HepG2 (cell line): ENCODE data around the gene NCOA5. TPM values are rescaled to one million over a fixed set of nuclear protein-coding genes. Genes with fewer than 3 reads are reported as not detected.

ENCODE experiments used
- ATF7 ChIP-seq, 2 experiments: fragments of 450-650 bp in 1 of 2; sonication (generic) in 1 of 2; formaldehyde crosslinking in 1 of 2; IDR thresholded peaks; 2 replicates each; pipeline versions ENCODE4 v1.4.0 to v1.6.1; 2016 to 2020; ENCODE audit warnings: antibody characterized with exemption in 1 of 2, mild to moderate bottlenecking in 1 of 2, missing genetic modification reagents in 1 of 2
- HES4 ChIP-seq: sonication (generic); formaldehyde crosslinking; IDR thresholded peaks from 2 replicates; pipeline ENCODE4 v1.9.0; 2021; ENCODE audit warnings: mild to moderate bottlenecking, missing genetic modification reagents, borderline replicate concordance
- KDM2A ChIP-seq: sonication (generic); formaldehyde crosslinking; IDR thresholded peaks from 2 replicates; pipeline ENCODE4 v1.4.0; 2020; ENCODE audit warnings: low read depth, missing genetic modification reagents, borderline replicate concordance
- KDM3A ChIP-seq: IDR thresholded peaks from 2 replicates; pipeline ENCODE4 v1.6.1; 2018; ENCODE audit warnings: low read depth, missing compliant biosample characterization
- MEIS1 ChIP-seq: sonication (generic); formaldehyde crosslinking; IDR thresholded peaks from 2 replicates; pipeline ENCODE4 v1.9.0; 2021; ENCODE audit warnings: mild to moderate bottlenecking, missing genetic modification reagents, moderate library complexity, borderline replicate concordance
- MXD4 ChIP-seq: IDR thresholded peaks from 2 replicates; pipeline ENCODE4 v1.6.1; 2016; ENCODE audit warnings: mild to moderate bottlenecking, missing biosample characterization, missing genetic modification reagents
- NFKBIZ ChIP-seq: IDR thresholded peaks from 2 replicates; pipeline ENCODE4 v1.6.1; 2018; ENCODE audit warnings: missing genetic modification reagents, missing compliant biosample characterization
- PTBP1 ChIP-seq: fragments of 200-400 bp; formaldehyde crosslinking; IDR thresholded peaks from 2 replicates; pipeline ENCODE4 v1.6.1; 2018; ENCODE audit warnings: low read length, low read depth; ENCODE audit not compliant: poor library complexity, severe bottlenecking
- SIN3A ChIP-seq: IDR thresholded peaks from 2 replicates; pipeline ENCODE4 v1.6.1; 2011; ENCODE audit warnings: low read depth, mild to moderate bottlenecking, control low read depth, low read length, borderline replicate concordance
- SNRNP70 ChIP-seq: fragments of 200-400 bp; formaldehyde crosslinking; IDR thresholded peaks from 2 replicates; pipeline ENCODE4 v1.6.1; 2017; ENCODE audit warnings: mild to moderate bottlenecking, low read depth, low read length, moderate library complexity
- STAG1 ChIP-seq: sonication (generic); formaldehyde crosslinking; IDR thresholded peaks from 2 replicates; pipeline ENCODE4 v1.4.0; 2020; ENCODE audit warnings: missing genetic modification reagents
- TARDBP ChIP-seq: sonication (generic); formaldehyde crosslinking; IDR thresholded peaks from 2 replicates; pipeline ENCODE4 v1.8.0; 2022; ENCODE audit warnings: mild to moderate bottlenecking, missing genetic modification reagents
- YEATS4 ChIP-seq: sonication (generic); formaldehyde crosslinking; IDR thresholded peaks from 2 replicates; pipeline ENCODE4 v1.4.0; 2020; ENCODE audit warnings: missing genetic modification reagents, borderline replicate concordance
- ZFP90 ChIP-seq: sonication (generic); formaldehyde crosslinking; IDR thresholded peaks from 2 replicates; pipeline ENCODE4 v1.8.0; 2022; ENCODE audit warnings: missing genetic modification reagents, mild to moderate bottlenecking, inconsistent platforms, borderline replicate concordance
- ZNF136 ChIP-seq: sonication (generic); formaldehyde crosslinking; IDR thresholded peaks from 2 replicates; pipeline ENCODE4 v1.8.1; 2022; ENCODE audit warnings: low read depth, mild to moderate bottlenecking, moderate library complexity, missing genetic modification reagents
- ZNF260 ChIP-seq: sonication (generic); formaldehyde crosslinking; IDR thresholded peaks from 2 replicates; pipeline ENCODE4 v1.4.0; 2020; ENCODE audit warnings: missing genetic modification reagents, low read depth, mild to moderate bottlenecking, borderline replicate concordance
- polyA plus RNA-seq, 8 experiments: library from polyadenylated mRNA; depleted of rRNA in 3 of 8; stranded (reverse) in 7 of 8; unstranded in 1 of 8; fragments of >200 nt; fragmentation: Illumina TruSeq in 4 of 8; extraction: Trizol in 4 of 8; gene quantifications; 2 replicates each; pipeline versions ENCODE4 v1.2.1 to v1.2.3, GENCODE V29; 2011 to 2016; ENCODE audit warnings: low read depth in 4 of 8, missing spikeins in 1 of 8, mixed read lengths in 1 of 8; ENCODE audit not compliant: insufficient read depth in 1 of 8
- total RNA-seq, 5 experiments: library from RNA; depleted of rRNA; stranded (reverse); fragments of >200 nt; fragmentation: Illumina TruSeq; extraction: Trizol; gene quantifications; 2 replicates each; pipeline ENCODE4 v1.2.3, GENCODE V29; 2016; ENCODE audit warnings: low read depth in 1 of 5
- TF ChIP-seq, protein P1 (sequence below): sonication (generic); formaldehyde crosslinking; IDR thresholded peaks from 2 replicates; pipeline ENCODE4 v1.8.0; 2022; ENCODE audit warnings: mild to moderate bottlenecking, missing genetic modification reagents; ENCODE audit not compliant: insufficient replicate concordance
- TF ChIP-seq, protein P2 (sequence below): sonication (generic); formaldehyde crosslinking; IDR thresholded peaks from 2 replicates; pipeline ENCODE4 v1.5.1; 2020; ENCODE audit warnings: missing genetic modification reagents, mild to moderate bottlenecking, borderline replicate concordance
- TF ChIP-seq, protein P3 (sequence below): sonication (generic); formaldehyde crosslinking; IDR thresholded peaks from 2 replicates; pipeline ENCODE4 v1.8.0; 2022; ENCODE audit warnings: mild to moderate bottlenecking, missing genetic modification reagents
- TF ChIP-seq, protein P4 (sequence below): sonication (generic); formaldehyde crosslinking; IDR thresholded peaks from 2 replicates; pipeline ENCODE4 v1.4.0; 2020; ENCODE audit warnings: mild to moderate bottlenecking, missing genetic modification reagents
- TF ChIP-seq, protein P5 (sequence below): sonication (generic); formaldehyde crosslinking; IDR thresholded peaks from 2 replicates; pipeline ENCODE4 v1.5.0; 2020; ENCODE audit warnings: missing genetic modification reagents

NCOA5 gene
- total and polyA plus RNA-seq, 2 of the 13 experiments (the other 11 are each of a cell fraction or from before 2014, with no cell fraction given), result 16.5 to 28.4 TPM

DNA sequence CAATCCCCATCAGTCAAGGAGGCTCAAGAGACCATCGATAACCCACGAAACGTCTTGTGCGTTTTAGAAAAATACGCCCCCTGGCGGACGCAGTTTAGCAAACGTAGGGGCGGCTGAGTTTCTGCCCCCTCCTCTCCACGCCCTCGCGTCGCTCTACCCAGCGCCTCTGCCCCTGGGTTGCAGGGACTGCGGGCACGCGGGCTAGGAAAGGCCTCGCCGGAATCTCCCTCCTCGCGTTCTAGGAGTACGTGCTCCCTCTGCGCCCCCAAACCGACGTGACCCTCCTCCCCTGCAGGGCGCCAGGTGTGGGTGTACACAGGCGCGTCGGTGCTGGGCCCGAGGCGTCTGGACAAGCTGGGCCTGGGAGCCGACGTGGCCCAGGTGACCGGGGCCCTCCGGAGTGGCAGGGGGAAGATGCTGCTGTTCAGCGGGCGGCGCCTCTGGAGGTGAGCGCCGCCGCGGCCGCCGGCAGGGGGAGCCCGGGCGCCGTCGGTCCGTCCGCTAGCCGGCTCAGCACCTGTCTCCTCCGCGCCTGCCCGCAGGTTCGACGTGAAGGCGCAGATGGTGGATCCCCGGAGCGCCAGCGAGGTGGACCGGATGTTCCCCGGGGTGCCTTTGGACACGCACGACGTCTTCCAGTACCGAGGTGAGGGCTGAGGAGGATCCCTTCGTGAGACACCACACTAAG, 75.8 kb downstream of the NCOA5 start (continued):
- TF ChIP-seq ZNF136 (CRISPR knock-in tag) (no peak), SIN3A (no peak), KDM3A (CRISPR knock-in tag) (peak; percentile 74), TARDBP (0 out of 2 replicates have a peak, but pooled peaks have one; percentile 14), NFKBIZ (CRISPR knock-in tag) (0 out of 2 replicates have a peak, but pooled peaks have one; percentile 41), KDM2A (peak; percentile 78; the same call in 1 of the 2 replicates), PTBP1 (no peak), ZFP90 (CRISPR knock-in tag) (no peak; the same call in 1 of the 2 replicates), ZNF260 (CRISPR knock-in tag) (no peak), MEIS1 (peak; percentile 76), SNRNP70 (no peak), HES4 (CRISPR knock-in tag) (peak; percentile 85; the same call in 1 of the 2 replicates), ATF7 (IDR thresholded peaks at IDR 0.05) (no peak), ATF7 (CRISPR knock-in tag; IDR thresholded peaks at IDR 0.05) (0 out of 2 replicates have a peak, but pooled peaks have one; percentile 52), YEATS4 (CRISPR knock-in tag) (no peak; the same call in 1 of the 2 replicates), STAG1 (peak; percentile 80), MXD4 (CRISPR knock-in tag) (no peak)
- TF ChIP-seq, protein P1, sequence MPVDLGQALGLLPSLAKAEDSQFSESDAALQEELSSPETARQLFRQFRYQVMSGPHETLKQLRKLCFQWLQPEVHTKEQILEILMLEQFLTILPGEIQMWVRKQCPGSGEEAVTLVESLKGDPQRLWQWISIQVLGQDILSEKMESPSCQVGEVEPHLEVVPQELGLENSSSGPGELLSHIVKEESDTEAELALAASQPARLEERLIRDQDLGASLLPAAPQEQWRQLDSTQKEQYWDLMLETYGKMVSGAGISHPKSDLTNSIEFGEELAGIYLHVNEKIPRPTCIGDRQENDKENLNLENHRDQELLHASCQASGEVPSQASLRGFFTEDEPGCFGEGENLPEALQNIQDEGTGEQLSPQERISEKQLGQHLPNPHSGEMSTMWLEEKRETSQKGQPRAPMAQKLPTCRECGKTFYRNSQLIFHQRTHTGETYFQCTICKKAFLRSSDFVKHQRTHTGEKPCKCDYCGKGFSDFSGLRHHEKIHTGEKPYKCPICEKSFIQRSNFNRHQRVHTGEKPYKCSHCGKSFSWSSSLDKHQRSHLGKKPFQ (CRISPR knock-in tag), result no peak
- TF ChIP-seq, protein P2, sequence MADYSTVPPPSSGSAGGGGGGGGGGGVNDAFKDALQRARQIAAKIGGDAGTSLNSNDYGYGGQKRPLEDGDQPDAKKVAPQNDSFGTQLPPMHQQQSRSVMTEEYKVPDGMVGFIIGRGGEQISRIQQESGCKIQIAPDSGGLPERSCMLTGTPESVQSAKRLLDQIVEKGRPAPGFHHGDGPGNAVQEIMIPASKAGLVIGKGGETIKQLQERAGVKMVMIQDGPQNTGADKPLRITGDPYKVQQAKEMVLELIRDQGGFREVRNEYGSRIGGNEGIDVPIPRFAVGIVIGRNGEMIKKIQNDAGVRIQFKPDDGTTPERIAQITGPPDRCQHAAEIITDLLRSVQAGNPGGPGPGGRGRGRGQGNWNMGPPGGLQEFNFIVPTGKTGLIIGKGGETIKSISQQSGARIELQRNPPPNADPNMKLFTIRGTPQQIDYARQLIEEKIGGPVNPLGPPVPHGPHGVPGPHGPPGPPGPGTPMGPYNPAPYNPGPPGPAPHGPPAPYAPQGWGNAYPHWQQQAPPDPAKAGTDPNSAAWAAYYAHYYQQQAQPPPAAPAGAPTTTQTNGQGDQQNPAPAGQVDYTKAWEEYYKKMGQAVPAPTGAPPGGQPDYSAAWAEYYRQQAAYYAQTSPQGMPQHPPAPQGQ (CRISPR knock-in tag), result no peak
- TF ChIP-seq, protein P3, sequence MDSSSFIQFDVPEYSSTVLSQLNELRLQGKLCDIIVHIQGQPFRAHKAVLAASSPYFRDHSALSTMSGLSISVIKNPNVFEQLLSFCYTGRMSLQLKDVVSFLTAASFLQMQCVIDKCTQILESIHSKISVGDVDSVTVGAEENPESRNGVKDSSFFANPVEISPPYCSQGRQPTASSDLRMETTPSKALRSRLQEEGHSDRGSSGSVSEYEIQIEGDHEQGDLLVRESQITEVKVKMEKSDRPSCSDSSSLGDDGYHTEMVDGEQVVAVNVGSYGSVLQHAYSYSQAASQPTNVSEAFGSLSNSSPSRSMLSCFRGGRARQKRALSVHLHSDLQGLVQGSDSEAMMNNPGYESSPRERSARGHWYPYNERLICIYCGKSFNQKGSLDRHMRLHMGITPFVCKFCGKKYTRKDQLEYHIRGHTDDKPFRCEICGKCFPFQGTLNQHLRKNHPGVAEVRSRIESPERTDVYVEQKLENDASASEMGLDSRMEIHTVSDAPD (CRISPR knock-in tag), result no peak
- TF ChIP-seq, protein P4, sequence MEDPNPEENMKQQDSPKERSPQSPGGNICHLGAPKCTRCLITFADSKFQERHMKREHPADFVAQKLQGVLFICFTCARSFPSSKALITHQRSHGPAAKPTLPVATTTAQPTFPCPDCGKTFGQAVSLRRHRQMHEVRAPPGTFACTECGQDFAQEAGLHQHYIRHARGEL (CRISPR knock-in tag), result 0 out of 2 replicates have a peak, but pooled peaks have one; percentile 9
- TF ChIP-seq, protein P5, sequence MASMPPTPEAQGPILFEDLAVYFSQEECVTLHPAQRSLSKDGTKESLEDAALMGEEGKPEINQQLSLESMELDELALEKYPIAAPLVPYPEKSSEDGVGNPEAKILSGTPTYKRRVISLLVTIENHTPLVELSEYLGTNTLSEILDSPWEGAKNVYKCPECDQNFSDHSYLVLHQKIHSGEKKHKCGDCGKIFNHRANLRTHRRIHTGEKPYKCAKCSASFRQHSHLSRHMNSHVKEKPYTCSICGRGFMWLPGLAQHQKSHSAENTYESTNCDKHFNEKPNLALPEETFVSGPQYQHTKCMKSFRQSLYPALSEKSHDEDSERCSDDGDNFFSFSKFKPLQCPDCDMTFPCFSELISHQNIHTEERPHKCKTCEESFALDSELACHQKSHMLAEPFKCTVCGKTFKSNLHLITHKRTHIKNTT (CRISPR knock-in tag), result no peak
